OCI-LY1 (cell line): ENCODE measurements around the gene PPP2R3B.

Experiments
- H2AFZ ChIP-seq: fragments of 200-600 bp; sonication (generic), shearing (Covaris generic); 2 replicates; pipeline ENCODE4 v1.6.0; 2014; ENCODE audit warnings: antibody characterized with exemption, mild to moderate bottlenecking, low read length
- H3F3A ChIP-seq: fragments of 200-600 bp; sonication (generic), shearing (Covaris generic); 2 replicates; pipeline ENCODE4 v1.6.0; 2014; ENCODE audit warnings: mild to moderate bottlenecking, antibody characterized with exemption, low read length, moderate library complexity; ENCODE audit not compliant: insufficient read depth
- H3K27ac ChIP-seq: fragments of 200-600 bp; sonication (generic); 2 replicates; pipeline ENCODE4 v1.5.1; 2014; ENCODE audit warnings: low read length, mixed run types, mild to moderate bottlenecking, low read depth; ENCODE audit not compliant: poor library complexity, severe bottlenecking
- H3K27me3 ChIP-seq: fragments of 200-600 bp; sonication (generic); 2 replicates; pipeline ENCODE4 v1.6.0; 2014; ENCODE audit warnings: antibody characterized with exemption, mild to moderate bottlenecking, low read length, moderate library complexity; ENCODE audit not compliant: insufficient read depth
- H3K36me3 ChIP-seq: fragments of 200-600 bp; sonication (generic); 2 replicates; pipeline ENCODE4 v1.6.1; 2014; ENCODE audit warnings: mild to moderate bottlenecking, antibody characterized with exemption, low read length, moderate library complexity, mixed read lengths; ENCODE audit not compliant: insufficient read depth
- H3K4me1 ChIP-seq: fragments of 200-600 bp; sonication (generic); 2 replicates; pipeline ENCODE4 v1.5.1; 2014; ENCODE audit warnings: mild to moderate bottlenecking, low read length, moderate library complexity; ENCODE audit not compliant: insufficient read depth, severe bottlenecking
- H3K4me2 ChIP-seq: fragments of 200-600 bp; sonication (generic), shearing (Covaris generic); 2 replicates; pipeline ENCODE4 v1.6.1; 2014; ENCODE audit warnings: low read length
- H3K4me3 ChIP-seq: fragments of 200-600 bp; sonication (generic); 2 replicates; pipeline ENCODE4 v1.5.1; 2014; ENCODE audit warnings: low read length, low read depth, mild to moderate bottlenecking, mixed read lengths; ENCODE audit not compliant: poor library complexity, severe bottlenecking
- H3K79me2 ChIP-seq: fragments of 200-600 bp; shearing (Covaris generic); 2 replicates; pipeline ENCODE4 v1.6.1; 2016; ENCODE audit warnings: mixed run types, low read length, mixed read lengths; ENCODE audit not compliant: insufficient read depth
- H3K9ac ChIP-seq: fragments of 200-600 bp; sonication (generic), shearing (Covaris generic); 2 replicates; pipeline ENCODE4 v1.6.1; 2014; ENCODE audit warnings: mild to moderate bottlenecking, low read length, mixed read lengths
- H3K9me2 ChIP-seq: fragments of 200-600 bp; sonication (generic), shearing (Covaris generic); 2 replicates; pipeline ENCODE4 v1.6.1; 2014; ENCODE audit warnings: low read depth, mild to moderate bottlenecking, low read length, mixed read lengths
- H3K9me3 ChIP-seq: fragments of 200-600 bp; shearing (Covaris generic); 2 replicates; pipeline ENCODE4 v1.6.1; 2014; ENCODE audit warnings: low read length, mixed read lengths
- H4K20me1 ChIP-seq: fragments of 200-600 bp; sonication (generic), shearing (Covaris generic); 2 replicates; pipeline ENCODE4 v1.6.0; 2016; ENCODE audit warnings: mild to moderate bottlenecking, low read length; ENCODE audit not compliant: insufficient read depth
- CTCF ChIP-seq: fragments of 200-600 bp; sonication (generic), shearing (Covaris generic); IDR thresholded peaks from 2 replicates; pipeline ENCODE4 v1.5.1; 2017; ENCODE audit warnings: mild to moderate bottlenecking, antibody characterized with exemption, low read length, moderate library complexity, mixed read lengths
- EZH2 ChIP-seq: fragments of 200-600 bp; sonication (generic), shearing (Covaris generic); IDR thresholded peaks from 2 replicates; pipeline ENCODE4 v1.8.0; 2017; ENCODE audit warnings: borderline replicate concordance, mixed run types, mild to moderate bottlenecking, antibody characterized with exemption, low read length, moderate library complexity, mixed read lengths

Gene PPP2R3B

GRCh38 chrX:349702-350101 is 37.0 kb downstream of the PPP2R3B start:
- Histone ChIP-seq H3K4me1 (peaks cover 4% of the 10 kb centered on the region), H3K4me3 (no peak overlapping the region), H3K4me2 (no peak overlapping the region), H4K20me1 (no peaks in the 10 kb centered on the region), H3K9ac (no peak overlapping the region), H3K27ac (no peak overlapping the region), H3K27me3 (no peaks in the 10 kb centered on the region), H3K36me3 (peaks cover 91% of the 10 kb centered on the region), H3K9me2 (no peaks in the 10 kb centered on the region), H3F3A (no peaks in the 10 kb centered on the region), H3K9me3 (no peaks in the 10 kb centered on the region), H2AFZ (no peak overlapping the region), H3K79me2 (peaks cover 14% of the 10 kb centered on the region)
- TF ChIP-seq CTCF (no peak), EZH2 (no peak)

GRCh38 chrX:349196-349595 is 37.5 kb downstream of the PPP2R3B start:
- Histone ChIP-seq H3K9me3 (no peaks in the 10 kb centered on the region), H3K4me2 (no peak overlapping the region), H3K27ac (no peak overlapping the region), H3F3A (no peaks in the 10 kb centered on the region), H3K9me2 (no peaks in the 10 kb centered on the region), H2AFZ (no peak overlapping the region), H3K36me3 (peaks cover 91% of the 10 kb centered on the region), H3K27me3 (no peaks in the 10 kb centered on the region), H4K20me1 (no peaks in the 10 kb centered on the region), H3K4me3 (no peak overlapping the region), H3K79me2 (peaks cover 10% of the 10 kb centered on the region; the same call in 1 of the 2 replicates), H3K4me1 (no peaks in the 10 kb centered on the region), H3K9ac (no peak overlapping the region)
- TF ChIP-seq CTCF (no peak), EZH2 (no peak)

GRCh38 chrX:348461-349117 is 38.1 kb downstream of the PPP2R3B start:
- H3K9me3 ChIP-seq, result no peaks in the 10 kb centered on the region
- no peak overlapping the region for H3K4me2 ChIP-seq
- H3K27ac ChIP-seq, result no peak overlapping the region
- no peaks in the 10 kb centered on the region for H3K9me2 ChIP-seq
- H3F3A ChIP-seq, result no peaks in the 10 kb centered on the region
- no peak overlapping the region for H3K4me3 ChIP-seq
- TF ChIP-seq CTCF (no peak), EZH2 (no peak)
- H3K27me3 ChIP-seq, result no peaks in the 10 kb centered on the region
- no peak overlapping the region for H3K9ac ChIP-seq
- H3K36me3 ChIP-seq, result peaks cover 91% of the 10 kb centered on the region
- H2AFZ ChIP-seq, result no peak overlapping the region
- no peaks in the 10 kb centered on the region for H3K4me1 ChIP-seq
- H3K79me2 ChIP-seq, result peaks cover 9% of the 10 kb centered on the region; the same call in 1 of the 2 replicates
- H4K20me1 ChIP-seq, result no peaks in the 10 kb centered on the region
